HCT116 (cell line): ENCODE data around the gene REXO4. TPM values are rescaled to one million over a fixed set of nuclear protein-coding genes. Genes with fewer than 3 reads are reported as not detected.

Experiments
- ATAC-seq: fragments of 200-7000 bp; cut with Tn5 transposase; 2 replicates; pipeline ENCODE4 v1.9.1; 2020; ENCODE audit warnings: mild to moderate bottlenecking, moderate library complexity
- BruUV-seq: library from RNA; stranded (reverse); fragments of 400-500 nt; replicated peaks from 2 replicates; lab custom pipeline; 2021; lab: Mats Ljungman, UMichigan
- CTCF ChIA-PET: fragments of 300-600 bp; sonication (Branson Sonifier 250); formaldehyde crosslinking; loops from one replicate; lab custom pipeline; 2021; ENCODE audit warnings: antibody characterized with exemption; lab: Charles Lee
- POLR2A ChIA-PET: fragments of 300-600, 350-600 bp; sonication (Branson Sonifier 250); formaldehyde crosslinking; loops from one replicate; lab custom pipeline; 2021; ENCODE audit warnings: antibody characterized with exemption; lab: Charles Lee
- RAD21 ChIA-PET, 2 experiments: fragments of 300-600 bp; sonication (Branson Sonifier 250); formaldehyde crosslinking; loops; one replicate each; lab custom pipeline; 2023; ENCODE audit warnings: low total read pairs in 2 of 2; ENCODE audit not compliant: uncharacterized antibody in 2 of 2, unreplicated experiment in 2 of 2, low non-redundant PET in 1 of 2; lab: Charles Lee
- DNase-seq: peaks from one replicate; pipeline ENCODE4 v3.0.0-alpha.2; 2010; ENCODE audit warnings: low read depth, low spot score
- H2AFZ ChIP-seq: fragments of 200-600 bp; shearing (Covaris generic), sonication (generic); 2 replicates; pipeline ENCODE4 v1.6.1; 2017; ENCODE audit warnings: low read depth, mixed run types, mixed read lengths, antibody characterized with exemption, low read length; ENCODE audit not compliant: poor library complexity, severe bottlenecking
- H3K27ac ChIP-seq: 2 replicates; pipeline ENCODE4 v1.5.1; 2012; ENCODE audit warnings: low read depth, low read length
- H3K27me3 ChIP-seq: fragments of 200-600 bp; sonication (generic); 2 replicates; pipeline ENCODE4 v1.6.1; 2016; ENCODE audit warnings: mixed run types, low read length, mixed read lengths; ENCODE audit not compliant: insufficient read depth
- H3K36me3 ChIP-seq, 2 experiments: fragments of 200-500 bp in 1 of 2; fragments of 200-600 bp in 1 of 2; sonication (Bioruptor generic) in 1 of 2; sonication (generic) in 1 of 2; 2 replicates each; pipeline versions ENCODE4 v1.5.1 to v1.6.1; 2014 to 2016; ENCODE audit warnings: low read length in 2 of 2, inconsistent platforms in 1 of 2, mixed read lengths in 1 of 2, mixed run types in 1 of 2; ENCODE audit not compliant: insufficient read depth in 2 of 2, control insufficient read depth in 1 of 2
- H3K4me1 ChIP-seq, 2 experiments: fragments of 200-600 bp in 1 of 2; sonication (generic) in 1 of 2; 2 replicates each; pipeline versions ENCODE4 v1.5.1 to v1.6.1; 2012 to 2017; ENCODE audit warnings: low read length in 2 of 2, inconsistent platforms in 1 of 2, mild to moderate bottlenecking in 1 of 2, mixed read lengths in 1 of 2, mixed run types in 1 of 2, moderate library complexity in 1 of 2; ENCODE audit not compliant: insufficient read depth in 2 of 2, control insufficient read depth in 1 of 2
- H3K4me2 ChIP-seq: fragments of 200-600 bp; sonication (generic); 2 replicates; pipeline ENCODE4 v1.6.1; 2017; ENCODE audit warnings: mixed run types, low read length, mixed read lengths
- H3K4me3 ChIP-seq, 2 experiments: fragments of 200-600 bp in 1 of 2; sonication (generic) in 1 of 2; replicated peaks in 1 of 2; 2 replicates each; pipeline ENCODE4 v1.5.1; 2011 to 2016; ENCODE audit warnings: low read length in 2 of 2, control low read depth in 1 of 2, low read depth in 1 of 2, mild to moderate bottlenecking in 1 of 2, mixed read lengths in 1 of 2, mixed run types in 1 of 2
- H3K79me2 ChIP-seq: fragments of 200-600 bp; sonication (generic); 2 replicates; pipeline ENCODE4 v1.6.1; 2017; ENCODE audit warnings: mild to moderate bottlenecking, mixed run types, low read length, moderate library complexity, mixed read lengths; ENCODE audit not compliant: insufficient read depth
- H3K9ac ChIP-seq: fragments of 200-600 bp; sonication (generic); 2 replicates; pipeline ENCODE4 v1.6.1; 2016; ENCODE audit warnings: low read length, mixed read lengths
- H3K9me2 ChIP-seq: fragments of 200-600 bp; sonication (generic), shearing (Covaris generic); 2 replicates; pipeline ENCODE4 v1.6.1; 2017; ENCODE audit warnings: mixed run types, mild to moderate bottlenecking, moderate library complexity; ENCODE audit not compliant: insufficient read depth
- H3K9me3 ChIP-seq, 2 experiments: fragments of 200-500 bp in 1 of 2; fragments of 200-600 bp in 1 of 2; sonication (Bioruptor generic) in 1 of 2; sonication (generic) in 1 of 2; 2 replicates each; pipeline ENCODE4 v1.6.1; 2014 to 2017; ENCODE audit warnings: low read length in 2 of 2, mixed read lengths in 2 of 2, inconsistent platforms in 1 of 2, low read depth in 1 of 2, mild to moderate bottlenecking in 1 of 2, mixed run types in 1 of 2, moderate library complexity in 1 of 2; ENCODE audit not compliant: control insufficient read depth in 1 of 2, insufficient read depth in 1 of 2
- H4K20me1 ChIP-seq: fragments of 200-600 bp; sonication (generic), shearing (Covaris generic); 2 replicates; pipeline ENCODE4 v1.6.1; 2017; ENCODE audit warnings: mixed run types, mild to moderate bottlenecking, moderate library complexity; ENCODE audit not compliant: insufficient read depth
- CBX3 ChIP-seq: IDR thresholded peaks from 2 replicates; pipeline ENCODE4 v1.6.1; 2012; ENCODE audit warnings: low read depth
- CEBPB ChIP-seq: IDR thresholded peaks from 2 replicates; pipeline ENCODE4 v1.6.1; 2012; ENCODE audit warnings: low read depth
- EGR1 ChIP-seq: IDR thresholded peaks from 2 replicates; pipeline ENCODE4 v1.6.1; 2012; ENCODE audit warnings: low read depth
- ELF1 ChIP-seq: IDR thresholded peaks from 2 replicates; pipeline ENCODE4 v1.6.1; 2012; ENCODE audit warnings: low read depth, borderline replicate concordance
- EZH2 ChIP-seq: fragments of 200-600 bp; sonication (generic); IDR thresholded peaks from 2 replicates; pipeline ENCODE4 v1.6.1; 2017; ENCODE audit warnings: antibody characterized with exemption, mixed run types
- EZH2phosphoT487 ChIP-seq: fragments of 200-600 bp; IDR thresholded peaks from 2 replicates; pipeline ENCODE4 v1.6.1; 2018; ENCODE audit warnings: antibody characterized with exemption, borderline replicate concordance
- JUND ChIP-seq: IDR thresholded peaks from 2 replicates; pipeline ENCODE4 v1.6.1; 2012
- POLR2A ChIP-seq: IDR thresholded peaks from 2 replicates; pipeline ENCODE4 v1.7.0; 2011; ENCODE audit warnings: borderline replicate concordance; ENCODE audit not compliant: insufficient read depth, insufficient read length; ENCODE audit errors: extremely low read depth
- RAD21 ChIP-seq: IDR thresholded peaks from 2 replicates; pipeline ENCODE4 v1.6.1; 2012; ENCODE audit warnings: low read depth, mild to moderate bottlenecking
- SIN3A ChIP-seq: IDR thresholded peaks from 2 replicates; pipeline ENCODE4 v1.6.1; 2012; ENCODE audit warnings: low read depth
- SRF ChIP-seq: IDR thresholded peaks from 2 replicates; pipeline ENCODE4 v1.6.1; 2012; ENCODE audit warnings: low read depth
- ZNF274 ChIP-seq: fragments of 200-500 bp; sonication (Bioruptor generic); IDR thresholded peaks from 2 replicates; pipeline ENCODE4 v1.6.1; 2014; ENCODE audit warnings: mild to moderate bottlenecking, low read depth, low read length, inconsistent platforms
- intact Hi-C: fragments of 100-400 bp; cut with micrococcal nuclease; formaldehyde crosslinking; loops from 2 replicates; pipeline ENCODE4 v1.10.0; 2022
- total RNA-seq: library from RNA; stranded (reverse); gene quantifications from one replicate; pipeline ENCODE4 v1.2.1, GENCODE V29; 2021; ENCODE audit not compliant: unreplicated experiment
- TF ChIP-seq, protein P1 (sequence below): IDR thresholded peaks from 2 replicates; pipeline ENCODE4 v1.6.1; 2012
- TF ChIP-seq, protein P2 (sequence below): IDR thresholded peaks from 2 replicates; pipeline ENCODE4 v1.6.1; 2012
- TF ChIP-seq, protein P3 (sequence below): IDR thresholded peaks from 2 replicates; pipeline ENCODE4 v1.6.1; 2011; ENCODE audit warnings: mild to moderate bottlenecking, low read length, moderate library complexity; ENCODE audit not compliant: insufficient replicate concordance; ENCODE audit errors: extremely low read depth

The REXO4 gene
- total RNA-seq, 1 experiment from 2014 or later: 24.6 TPM

DNA sequence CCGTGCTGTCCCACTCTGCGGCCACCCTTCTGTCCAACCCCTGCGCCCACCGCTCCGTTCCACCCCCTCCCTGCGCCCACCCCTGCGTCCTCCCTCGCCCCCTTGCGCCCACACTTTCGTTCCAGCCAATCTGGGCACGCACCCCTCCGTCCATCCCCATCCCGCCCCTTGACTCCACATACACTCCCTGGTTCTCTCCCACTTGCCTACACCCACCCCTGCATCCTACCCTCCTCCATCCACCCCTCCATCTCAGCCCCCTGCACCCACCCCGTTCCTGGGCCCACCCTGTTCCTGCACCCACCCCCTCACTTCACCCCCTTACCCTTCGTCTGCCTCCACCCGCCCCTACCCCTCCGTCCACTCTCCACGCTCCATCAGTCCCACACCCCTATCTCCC, 11.4 kb upstream of the REXO4 start:
- H2AFZ ChIP-seq: no peak overlapping the region
- DNase-seq (no peak), ATAC-seq (0 out of 2 replicates have a peak, but pooled peaks have one; percentile 10)
- intact Hi-C loops: no loop called here
- H3K4me3 ChIP-seq: no peak overlapping the region
- H3K9ac ChIP-seq: no peak overlapping the region
- H3K4me1 ChIP-seq: peaks cover 0 to 5% of the 10 kb centered on the region in 2 experiments; a peak in 1 of 4 replicates
- H3K27ac ChIP-seq: no peak overlapping the region
- BruUV-seq: no TSS peak
- POLR2A ChIA-PET: no interaction called here
- H4K20me1 ChIP-seq: no peaks in the 10 kb centered on the region
- no peaks in the 10 kb centered on the region for H3K27me3 ChIP-seq
- RAD21 ChIA-PET: no interaction called here
- no peaks in the 10 kb centered on the region for H3K9me3 ChIP-seq
- H3K36me3 ChIP-seq: no peaks in the 10 kb centered on the region
- TF ChIP-seq POLR2A (no peak), ZNF274 (no peak), EZH2phosphoT487 (no peak), EZH2 (no peak), SIN3A (no peak), EGR1 (no peak), RAD21 (no peak), ELF1 (no peak), CBX3 (no peak), CEBPB (no peak), JUND (no peak), SRF (no peak)
- TF ChIP-seq, protein P1, sequence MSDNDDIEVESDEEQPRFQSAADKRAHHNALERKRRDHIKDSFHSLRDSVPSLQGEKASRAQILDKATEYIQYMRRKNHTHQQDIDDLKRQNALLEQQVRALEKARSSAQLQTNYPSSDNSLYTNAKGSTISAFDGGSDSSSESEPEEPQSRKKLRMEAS: no peak
- TF ChIP-seq, protein P2, sequence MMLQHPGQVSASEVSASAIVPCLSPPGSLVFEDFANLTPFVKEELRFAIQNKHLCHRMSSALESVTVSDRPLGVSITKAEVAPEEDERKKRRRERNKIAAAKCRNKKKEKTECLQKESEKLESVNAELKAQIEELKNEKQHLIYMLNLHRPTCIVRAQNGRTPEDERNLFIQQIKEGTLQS: no peak
- TF ChIP-seq, protein P3, sequence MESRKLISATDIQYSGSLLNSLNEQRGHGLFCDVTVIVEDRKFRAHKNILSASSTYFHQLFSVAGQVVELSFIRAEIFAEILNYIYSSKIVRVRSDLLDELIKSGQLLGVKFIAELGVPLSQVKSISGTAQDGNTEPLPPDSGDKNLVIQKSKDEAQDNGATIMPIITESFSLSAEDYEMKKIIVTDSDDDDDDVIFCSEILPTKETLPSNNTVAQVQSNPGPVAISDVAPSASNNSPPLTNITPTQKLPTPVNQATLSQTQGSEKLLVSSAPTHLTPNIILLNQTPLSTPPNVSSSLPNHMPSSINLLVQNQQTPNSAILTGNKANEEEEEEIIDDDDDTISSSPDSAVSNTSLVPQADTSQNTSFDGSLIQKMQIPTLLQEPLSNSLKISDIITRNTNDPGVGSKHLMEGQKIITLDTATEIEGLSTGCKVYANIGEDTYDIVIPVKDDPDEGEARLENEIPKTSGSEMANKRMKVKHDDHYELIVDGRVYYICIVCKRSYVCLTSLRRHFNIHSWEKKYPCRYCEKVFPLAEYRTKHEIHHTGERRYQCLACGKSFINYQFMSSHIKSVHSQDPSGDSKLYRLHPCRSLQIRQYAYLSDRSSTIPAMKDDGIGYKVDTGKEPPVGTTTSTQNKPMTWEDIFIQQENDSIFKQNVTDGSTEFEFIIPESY: no peak
- H3K79me2 ChIP-seq: no peaks in the 10 kb centered on the region
- no peaks in the 10 kb centered on the region for H3K9me2 ChIP-seq
- H3K4me2 ChIP-seq: no peak overlapping the region
- CTCF ChIA-PET: no interaction called here
